HG03469 (cell line): Measurements from ENCODE around the gene SYNJ2.
A peak's percentile ranks its signal among the peaks of the same experiment; 100 is the strongest.

Source experiments
- ATAC-seq: cut with Tn5 transposase; IDR thresholded peaks from one replicate; pipeline ENCODE4 v1.9.1; 2021; ENCODE audit warnings: mild to moderate bottlenecking, moderate library complexity, moderate number of reproducible peaks; ENCODE audit not compliant: unreplicated experiment

SYNJ2 gene

GRCh38 chr6:158071121-158072082 is 89.7 kb downstream of the SYNJ2 start:
- ATAC-seq: no peak

- no peak for ATAC-seq
These were observed 90.5 kb downstream of the SYNJ2 start for GRCh38 chr6:158072083-158072721.

- no peak for ATAC-seq
These were observed 92.1 kb downstream of the SYNJ2 start for GRCh38 chr6:158073776-158074175.

GRCh38 chr6:158076548-158076947 is 94.9 kb downstream of the SYNJ2 start:
- ATAC-seq: no peak

- ATAC-seq: no peak
These were observed 96.0 kb downstream of the SYNJ2 start for GRCh38 chr6:158077676-158078075.

GRCh38 chr6:158078320-158078719 is 96.7 kb downstream of the SYNJ2 start:
- ATAC-seq: no peak

GRCh38 chr6:158080849-158081656 is 99.4 kb downstream of the SYNJ2 start:
- ATAC-seq: no peak

GRCh38 chr6:158081657-158081935 is 99.9 kb downstream of the SYNJ2 start:
- no peak for ATAC-seq

GRCh38 chr6:158083455-158084325 is 102.0 kb downstream of the SYNJ2 start:
- ATAC-seq: no peak

GRCh38 chr6:158085261-158086053 is 103.8 kb downstream of the SYNJ2 start:
- no peak for ATAC-seq

- ATAC-seq: no peak
These were observed 104.4 kb downstream of the SYNJ2 start for GRCh38 chr6:158086054-158086503.

GRCh38 chr6:158086504-158087223 is 105.0 kb downstream of the SYNJ2 start:
- peak; percentile 58 for ATAC-seq

GRCh38 chr6:158087224-158087867 is 105.7 kb downstream of the SYNJ2 start:
- no peak for ATAC-seq

GRCh38 chr6:158092806-158093205 is 111.1 kb downstream of the SYNJ2 start:
- ATAC-seq: no peak

GRCh38 chr6:158095031-158095430 is 113.4 kb downstream of the SYNJ2 start:
- ATAC-seq: no peak

GRCh38 chr6:158095671-158096070 is 114.0 kb downstream of the SYNJ2 start:
- no peak for ATAC-seq

GRCh38 chr6:158103228-158103627 is 121.6 kb downstream of the SYNJ2 start:
- ATAC-seq: no peak

GRCh38 chr6:158104696-158105095 is 123.0 kb downstream of the SYNJ2 start:
- ATAC-seq: no peak
